DMS53 treated with DMSO at 0.1 percent for 48 hours (cell line): Measurements from ENCODE around the gene OPCML.

ENCODE experiments used
- DNase-seq: peaks from one replicate; lab custom pipeline; 2025; ENCODE audit not compliant: unreplicated experiment; lab: John Stamatoyannopoulos, UW

OPCML gene

GRCh38 chr11:132821499-132821898 lies 710.8 kb downstream of the OPCML start:
- no peak for DNase-seq

DNA sequence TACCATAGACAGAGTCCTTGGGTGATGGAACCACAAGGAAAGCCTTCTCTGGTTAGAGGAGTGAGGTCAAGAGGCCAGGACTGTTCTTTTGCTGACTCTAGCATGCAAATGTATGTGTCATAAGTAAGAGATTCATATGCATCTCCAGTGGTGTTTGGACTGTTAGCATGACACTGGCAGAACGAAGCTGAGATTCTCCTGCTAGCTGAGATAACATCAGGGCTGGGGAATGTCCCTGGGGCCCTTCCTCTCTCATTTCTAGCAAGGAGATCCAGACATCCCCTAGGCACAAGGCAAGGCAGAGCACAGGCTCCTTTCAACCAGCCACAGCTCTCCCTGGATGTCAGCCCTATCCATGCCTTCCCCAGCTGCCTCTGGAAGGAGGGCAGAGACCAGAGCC lies 711.3 kb downstream of the OPCML start:
- no peak for DNase-seq

DNA sequence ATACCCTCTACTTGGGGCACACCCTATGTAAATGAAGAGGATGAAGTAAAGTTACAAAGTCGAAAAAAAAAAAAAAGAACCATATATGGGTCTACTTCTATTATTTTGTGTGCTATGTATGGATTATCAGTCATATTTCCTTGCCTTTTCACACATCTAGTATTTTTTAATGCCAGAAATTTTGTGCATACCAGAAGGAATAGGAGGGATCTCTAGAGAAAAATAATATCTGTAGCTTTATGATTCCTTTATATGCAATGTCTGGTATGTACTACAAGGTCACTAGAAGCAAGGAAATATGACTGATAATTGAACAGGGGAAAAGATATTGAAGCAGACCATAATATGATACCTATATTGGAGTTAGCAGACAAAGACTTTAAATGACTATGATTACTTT lies 713.4 kb downstream of the OPCML start:
- DNase-seq = no peak

- DNase-seq = no peak
Observed at GRCh38 chr11:132817387-132817786, 714.9 kb downstream of the OPCML start.

DNA sequence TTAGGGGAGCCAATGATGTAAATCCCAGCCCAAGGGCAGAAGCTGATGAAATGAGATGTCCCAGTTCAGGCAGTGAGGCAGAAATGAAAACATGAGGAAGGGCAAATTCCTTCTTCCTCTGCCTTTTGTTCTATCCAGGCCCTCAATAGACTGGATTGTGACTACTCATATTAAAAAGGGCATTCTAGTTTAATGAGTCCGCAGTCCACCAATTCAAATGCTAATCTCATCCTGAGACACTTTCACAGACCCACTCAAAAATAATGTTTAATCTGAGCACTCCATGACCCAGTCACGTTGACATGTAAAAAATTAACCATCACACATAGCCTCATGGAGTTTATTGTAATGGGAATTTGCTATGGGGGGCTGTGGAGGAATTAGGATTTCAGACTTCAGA lies 717.9 kb downstream of the OPCML start:
- no peak for DNase-seq

GRCh38 chr11:132811649-132812048 lies 720.7 kb downstream of the OPCML start:
- no peak for DNase-seq

- no peak for DNase-seq
Observed at GRCh38 chr11:132809070-132809469, 723.2 kb downstream of the OPCML start.

DNA sequence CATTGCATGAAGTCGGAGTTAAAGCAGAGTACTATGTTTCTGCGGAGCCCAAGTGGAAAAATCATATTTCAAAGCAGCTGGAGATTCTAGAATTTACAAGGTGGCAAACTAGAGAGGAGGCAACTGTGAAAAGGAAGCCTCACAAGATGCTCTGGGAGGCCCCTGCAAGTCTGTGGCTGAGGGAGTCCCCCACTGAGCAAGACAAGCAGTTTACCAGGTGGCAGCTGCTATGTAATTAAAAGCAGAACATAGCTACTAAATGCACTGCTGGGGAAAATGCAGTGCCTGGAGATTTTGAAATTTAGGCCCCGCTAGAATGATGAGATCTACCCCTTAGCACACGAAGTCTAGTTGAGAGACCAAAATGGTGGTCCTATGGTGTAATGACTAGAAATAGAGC lies 728.0 kb downstream of the OPCML start:
- no peak for DNase-seq

GRCh38 chr11:132803436-132803835 lies 728.9 kb downstream of the OPCML start:
- no peak for DNase-seq

DNA sequence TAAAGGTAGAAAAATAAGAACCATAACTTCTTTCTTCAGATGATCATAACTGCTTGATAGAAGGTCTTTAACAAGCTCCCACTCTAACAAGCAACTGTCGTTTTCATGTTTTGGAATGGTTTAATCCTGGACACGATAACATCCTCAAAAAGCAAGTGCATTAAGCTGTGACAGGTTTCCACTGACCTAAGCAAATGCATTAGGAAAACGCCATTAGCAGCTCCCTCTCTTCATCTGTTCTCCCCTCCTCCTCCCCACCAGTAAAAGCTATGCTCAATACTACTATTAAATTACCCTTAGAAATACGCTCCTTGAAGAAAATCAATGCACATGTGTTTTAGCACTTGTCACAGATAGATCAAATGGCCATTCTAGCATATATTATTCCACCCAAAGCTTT lies 729.4 kb downstream of the OPCML start:
- no peak for DNase-seq

GRCh38 chr11:132793831-132794230 lies 738.5 kb downstream of the OPCML start:
- no peak for DNase-seq

GRCh38 chr11:132792341-132793140 lies 739.8 kb downstream of the OPCML start:
- no peak for DNase-seq

GRCh38 chr11:132790971-132791370 lies 741.3 kb downstream of the OPCML start:
- no peak for DNase-seq

DNA sequence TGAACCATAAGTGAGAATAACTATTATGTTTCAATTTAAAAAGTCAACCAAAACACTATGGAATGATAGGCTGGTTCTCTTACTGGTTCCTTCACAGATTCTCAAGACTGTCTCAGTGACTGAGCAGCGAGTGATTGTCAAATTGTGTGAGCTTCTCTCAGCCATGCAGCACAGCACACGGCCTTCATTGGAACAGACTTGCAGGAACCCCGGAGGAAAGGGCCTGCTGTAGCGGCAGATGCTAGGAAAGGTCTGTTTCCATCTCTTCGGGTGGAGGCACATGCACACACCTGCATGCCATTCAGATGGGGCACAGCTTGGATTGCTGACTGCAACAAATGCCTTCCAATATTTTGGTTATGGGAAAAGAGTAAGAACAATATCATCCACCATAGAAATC lies 741.8 kb downstream of the OPCML start:
- DNase-seq = no peak

- no peak for DNase-seq
Observed at GRCh38 chr11:132788816-132789325, 743.4 kb downstream of the OPCML start.

- no peak for DNase-seq
Observed at GRCh38 chr11:132785878-132786277, 746.4 kb downstream of the OPCML start.

DNA sequence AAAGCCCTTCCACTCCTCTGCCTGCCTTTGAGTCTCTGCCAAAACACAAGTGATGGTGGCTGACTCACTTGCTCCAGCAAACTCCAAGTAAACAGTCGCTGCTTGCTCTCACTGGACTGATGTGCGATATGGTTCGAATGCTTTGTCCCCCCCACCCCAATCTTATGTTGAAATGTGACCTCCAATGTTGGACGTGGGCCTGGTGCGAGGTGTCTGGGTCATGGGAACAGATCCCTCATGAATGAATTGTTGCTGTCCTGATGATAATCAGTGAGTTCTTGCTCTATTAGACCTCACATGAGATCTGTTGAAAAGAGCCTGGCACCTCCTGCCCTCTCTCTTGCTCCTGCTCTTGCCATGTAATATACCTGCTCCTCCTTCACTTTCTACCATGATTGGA lies 747.9 kb downstream of the OPCML start:
- no peak for DNase-seq

GRCh38 chr11:132782102-132782501 lies 750.2 kb downstream of the OPCML start:
- no peak for DNase-seq

- DNase-seq = no peak
Observed at GRCh38 chr11:132780046-132780445, 752.3 kb downstream of the OPCML start.

GRCh38 chr11:132779497-132779896 lies 752.8 kb downstream of the OPCML start:
- no peak for DNase-seq

GRCh38 chr11:132777067-132777975 lies 755.0 kb downstream of the OPCML start:
- no peak for DNase-seq

DNA sequence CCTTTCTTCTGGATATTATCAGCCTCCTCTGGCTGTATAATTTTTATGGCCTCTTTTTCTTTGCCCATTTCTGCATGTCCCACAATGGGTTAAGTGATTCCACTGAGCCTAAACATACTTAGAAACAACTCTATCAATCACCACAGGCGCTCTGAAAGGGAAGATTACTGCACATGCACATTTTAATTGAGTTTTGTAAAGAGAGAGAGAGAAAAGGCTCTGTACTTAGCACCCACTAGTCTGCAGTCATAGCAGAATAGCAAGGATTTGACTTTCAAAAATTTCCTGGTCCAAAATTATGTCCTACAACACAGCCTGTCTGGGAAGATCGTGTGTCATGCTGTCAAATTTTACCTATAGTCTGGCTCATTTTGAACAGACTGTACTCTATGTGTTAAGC lies 758.5 kb downstream of the OPCML start:
- no peak for DNase-seq
